ENCODE measurements around the gene OAS2.

DNA sequence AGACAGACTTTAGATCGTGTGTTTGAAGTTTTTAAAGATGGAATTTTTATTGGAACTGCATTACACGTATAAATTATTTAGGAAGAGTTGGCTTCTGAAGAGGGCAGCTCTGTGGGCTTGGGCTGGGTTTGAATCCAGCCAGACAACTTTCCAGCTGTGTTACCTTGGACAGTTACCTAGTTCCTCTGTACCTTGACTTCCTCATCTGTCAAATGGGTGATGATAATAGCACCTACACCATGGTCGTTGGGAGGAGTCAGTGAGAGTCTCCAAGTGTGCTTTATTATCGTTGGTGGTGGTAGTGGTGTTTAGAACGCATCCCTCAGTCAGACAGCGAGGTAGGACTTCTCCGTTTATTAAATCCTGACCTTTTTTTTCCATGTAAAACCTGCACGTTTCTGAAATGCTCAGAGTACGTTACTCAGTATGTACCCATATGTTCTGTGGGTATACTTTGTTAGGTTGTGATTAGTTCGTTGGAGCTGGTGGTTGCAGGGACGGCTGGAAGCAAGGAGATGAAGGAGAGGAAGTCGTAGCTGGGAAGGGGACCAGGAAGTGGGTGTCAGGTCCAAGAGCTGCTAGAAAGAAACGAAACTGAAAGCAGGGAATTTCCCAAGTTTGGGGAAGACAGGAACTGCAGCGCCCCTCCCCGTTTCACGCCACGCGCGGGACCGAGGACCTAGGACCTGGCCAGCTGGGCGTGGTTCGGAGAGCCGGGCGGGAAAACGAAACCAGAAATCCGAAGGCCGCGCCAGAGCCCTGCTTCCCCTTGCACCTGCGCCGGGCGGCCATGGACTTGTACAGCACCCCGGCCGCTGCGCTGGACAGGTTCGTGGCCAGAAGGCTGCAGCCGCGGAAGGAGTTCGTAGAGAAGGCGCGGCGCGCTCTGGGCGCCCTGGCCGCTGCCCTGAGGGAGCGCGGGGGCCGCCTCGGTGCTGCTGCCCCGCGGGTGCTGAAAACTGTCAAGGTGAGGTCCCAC, 40.3 kb upstream of the OAS2 start, which contains the start of gene OAS3:
- TF ChIP-seq, protein P1, sequence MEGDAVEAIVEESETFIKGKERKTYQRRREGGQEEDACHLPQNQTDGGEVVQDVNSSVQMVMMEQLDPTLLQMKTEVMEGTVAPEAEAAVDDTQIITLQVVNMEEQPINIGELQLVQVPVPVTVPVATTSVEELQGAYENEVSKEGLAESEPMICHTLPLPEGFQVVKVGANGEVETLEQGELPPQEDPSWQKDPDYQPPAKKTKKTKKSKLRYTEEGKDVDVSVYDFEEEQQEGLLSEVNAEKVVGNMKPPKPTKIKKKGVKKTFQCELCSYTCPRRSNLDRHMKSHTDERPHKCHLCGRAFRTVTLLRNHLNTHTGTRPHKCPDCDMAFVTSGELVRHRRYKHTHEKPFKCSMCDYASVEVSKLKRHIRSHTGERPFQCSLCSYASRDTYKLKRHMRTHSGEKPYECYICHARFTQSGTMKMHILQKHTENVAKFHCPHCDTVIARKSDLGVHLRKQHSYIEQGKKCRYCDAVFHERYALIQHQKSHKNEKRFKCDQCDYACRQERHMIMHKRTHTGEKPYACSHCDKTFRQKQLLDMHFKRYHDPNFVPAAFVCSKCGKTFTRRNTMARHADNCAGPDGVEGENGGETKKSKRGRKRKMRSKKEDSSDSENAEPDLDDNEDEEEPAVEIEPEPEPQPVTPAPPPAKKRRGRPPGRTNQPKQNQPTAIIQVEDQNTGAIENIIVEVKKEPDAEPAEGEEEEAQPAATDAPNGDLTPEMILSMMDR (optimal IDR thresholded peaks at IDR 0.05 in 1 of 3, IDR thresholded peaks at IDR 0.05 in 1 of 3, conservative IDR thresholded peaks at IDR 0.05 in 1 of 3; ENCODE audit: extremely low read depth in 1 of 3, insufficient read depth in 2 of 3, low read length in 3 of 3), result no peak
- no peak for TF ChIP-seq EZH2 (IDR thresholded peaks at IDR 0.05; ENCODE audit: low read length)

All from keratinocyte (primary cell).